Activated T-cell treated with anti-CD3 and anti-CD28 coated beads for 4 hours (primary cell): ENCODE data around the gene CCDC185.
"Not testable (repeated sequence)": the region's sequence is repeated elsewhere in the genome, so short reads cannot be mapped to it uniquely, and the experiment has no call there.

Experiments
- DNase-seq: peaks from one replicate; pipeline ENCODE4 v3.0.0-alpha.2; 2020

CCDC185 gene

GRCh38 chr1:223394706-223395105 lies 1.5 kb downstream of the CCDC185 start:
- DNase-seq: no peak

GRCh38 chr1:223399393-223399792 lies 6.2 kb downstream of the CCDC185 start:
- DNase-seq: not testable (repeated sequence)

GRCh38 chr1:223401873-223402789 lies 8.9 kb downstream of the CCDC185 start:
- no peak for DNase-seq

- no peak for DNase-seq
Measured at GRCh38 chr1:223402790-223403142, 9.6 kb downstream of the CCDC185 start.

GRCh38 chr1:223403184-223403815 lies 10.1 kb downstream of the CCDC185 start:
- DNase-seq: no peak

- DNase-seq: no peak
Measured at GRCh38 chr1:223405507-223405906, 12.3 kb downstream of the CCDC185 start.

- no peak for DNase-seq
Measured at GRCh38 chr1:223410036-223410435, 16.8 kb downstream of the CCDC185 start.

- no peak for DNase-seq
Measured at GRCh38 chr1:223411309-223411708, 18.1 kb downstream of the CCDC185 start.

- DNase-seq: no peak
Measured at GRCh38 chr1:223411710-223412109, 18.5 kb downstream of the CCDC185 start.

- DNase-seq: no peak
Measured at GRCh38 chr1:223413216-223413615, 20.0 kb downstream of the CCDC185 start.

GRCh38 chr1:223417444-223417843 lies 24.2 kb downstream of the CCDC185 start:
- no peak for DNase-seq

- no peak for DNase-seq
Measured at GRCh38 chr1:223417903-223418663, 24.9 kb downstream of the CCDC185 start.

GRCh38 chr1:223419115-223419514 lies 25.9 kb downstream of the CCDC185 start:
- no peak for DNase-seq

GRCh38 chr1:223419561-223419960 lies 26.3 kb downstream of the CCDC185 start:
- no peak for DNase-seq

- no peak for DNase-seq
Measured at GRCh38 chr1:223421025-223421424, 27.8 kb downstream of the CCDC185 start.

- DNase-seq: no peak
Measured at GRCh38 chr1:223421676-223422075, 28.5 kb downstream of the CCDC185 start.

- no peak for DNase-seq
Measured at GRCh38 chr1:223422911-223423310, 29.7 kb downstream of the CCDC185 start.

- DNase-seq: no peak
Measured at GRCh38 chr1:223423641-223424233, 30.5 kb downstream of the CCDC185 start.

GRCh38 chr1:223425550-223425949 lies 32.3 kb downstream of the CCDC185 start:
- DNase-seq: no peak

- DNase-seq: no peak
Measured at GRCh38 chr1:223426936-223427335, 33.7 kb downstream of the CCDC185 start.

- DNase-seq: no peak
Measured at GRCh38 chr1:223429313-223429731, 36.1 kb downstream of the CCDC185 start.

- no peak for DNase-seq
Measured at GRCh38 chr1:223429821-223430220, 36.6 kb downstream of the CCDC185 start.

GRCh38 chr1:223430236-223430635 lies 37.0 kb downstream of the CCDC185 start:
- no peak for DNase-seq
